Muscle layer of duodenum (tissue), 2 donors: ENCODE results near the gene CTCF.

Experiments
- H3K27ac ChIP-seq: one replicate; pipeline ENCODE4 v1.7.0; 2013; ENCODE audit warnings: mild to moderate bottlenecking, low read length
- H3K27me3 ChIP-seq: one replicate; pipeline ENCODE4 v1.7.0; 2013; ENCODE audit warnings: low read depth, mild to moderate bottlenecking, control low read depth, low read length
- H3K36me3 ChIP-seq, 2 donors: one replicate each; pipeline ENCODE4 v1.7.0; 2013; ENCODE audit warnings: low read length in 2 of 2, control low read depth in 1 of 2, mild to moderate bottlenecking in 1 of 2; ENCODE audit not compliant: insufficient read depth in 2 of 2, control insufficient read depth in 1 of 2
- H3K4me1 ChIP-seq, 2 donors: one replicate each; pipeline ENCODE4 v1.7.0; 2013; ENCODE audit warnings: low read length in 2 of 2, mild to moderate bottlenecking in 2 of 2, control low read depth in 1 of 2, moderate library complexity in 1 of 2; ENCODE audit not compliant: insufficient read depth in 2 of 2, control insufficient read depth in 1 of 2
- H3K4me3 ChIP-seq, 2 donors: one replicate each; pipeline ENCODE4 v1.7.0; 2013; ENCODE audit warnings: low read length in 2 of 2, low read depth in 1 of 2, mild to moderate bottlenecking in 1 of 2
- H3K9me3 ChIP-seq, 2 donors: one replicate each; pipeline ENCODE4 v1.7.0; 2013; ENCODE audit warnings: low read length in 2 of 2, control low read depth in 1 of 2, mild to moderate bottlenecking in 1 of 2; ENCODE audit not compliant: control insufficient read depth in 1 of 2
- donor health status: healthy.

CTCF gene

GRCh38 chr16:67551972-67552371 is 10.4 kb upstream of the CTCF start:
- Histone ChIP-seq H3K27me3 (no peaks in the 10 kb centered on the region), H3K36me3 (peaks cover 0 to 10% of the 10 kb centered on the region in 2 donors), H3K9me3 (no peaks in the 10 kb centered on the region), H3K4me1 (peaks cover 11 to 17% of the 10 kb centered on the region in 2 donors), H3K27ac (no peak overlapping the region), H3K4me3 (no peak overlapping the region)

- Histone ChIP-seq H3K4me1 (peaks cover 7 to 12% of the 10 kb centered on the region in 2 donors), H3K27ac (no peak overlapping the region), H3K9me3 (no peaks in the 10 kb centered on the region), H3K27me3 (no peaks in the 10 kb centered on the region), H3K4me3 (no peak overlapping the region), H3K36me3 (peaks cover 0 to 10% of the 10 kb centered on the region in 2 donors)
Observed at GRCh38 chr16:67552476-67552875, 9.8 kb upstream of the CTCF start.

GRCh38 chr16:67555795-67556212 is 6.5 kb upstream of the CTCF start:
- H3K27me3 ChIP-seq: no peaks in the 10 kb centered on the region
- H3K4me3 ChIP-seq: no peak overlapping the region
- H3K4me1 ChIP-seq: peaks cover 5 to 7% of the 10 kb centered on the region in 2 donors
- H3K36me3 ChIP-seq: no peaks in the 10 kb centered on the region
- H3K9me3 ChIP-seq: no peaks in the 10 kb centered on the region
- H3K27ac ChIP-seq: no peak overlapping the region

GRCh38 chr16:67558859-67559258 is 3.5 kb upstream of the CTCF start:
- Histone ChIP-seq H3K27ac (no peak overlapping the region), H3K4me1 (peaks cover 7 to 8% of the 10 kb centered on the region in 2 donors), H3K36me3 (no peaks in the 10 kb centered on the region), H3K27me3 (no peaks in the 10 kb centered on the region), H3K4me3 (no peak overlapping the region), H3K9me3 (no peaks in the 10 kb centered on the region)

- Histone ChIP-seq H3K4me3 (no peak overlapping the region), H3K9me3 (no peaks in the 10 kb centered on the region), H3K27me3 (no peaks in the 10 kb centered on the region), H3K4me1 (peaks cover 13 to 18% of the 10 kb centered on the region in 2 donors), H3K36me3 (no peaks in the 10 kb centered on the region), H3K27ac (peak overlapping the region; percentile 87)
Observed at GRCh38 chr16:67560827-67561342, 1.4 kb upstream of the CTCF start.

- no peaks in the 10 kb centered on the region for H3K27me3 ChIP-seq
- H3K4me3 ChIP-seq: peak overlapping the region; percentile 71 to 88
- H3K27ac ChIP-seq: peak overlapping the region; percentile 87
- H3K9me3 ChIP-seq: no peaks in the 10 kb centered on the region
- peaks cover 13 to 18% of the 10 kb centered on the region in 2 donors for H3K4me1 ChIP-seq
- H3K36me3 ChIP-seq: no peaks in the 10 kb centered on the region
Observed at GRCh38 chr16:67561501-67561823, 864 bp upstream of the CTCF start.

GRCh38 chr16:67561824-67562525 is 351 bp upstream of the CTCF start:
- peaks cover 13 to 18% of the 10 kb centered on the region in 2 donors for H3K4me1 ChIP-seq
- H3K27ac ChIP-seq: peak overlapping the region; percentile 87

GRCh38 chr16:67562918-67563707 is 787 bp downstream of the CTCF start:
- Histone ChIP-seq H3K4me3 (peak overlapping the region; percentile 85 to 95), H3K4me1 (peaks cover 13 to 18% of the 10 kb centered on the region in 2 donors), H3K27ac (peak overlapping the region; percentile 67), H3K36me3 (no peaks in the 10 kb centered on the region), H3K9me3 (no peaks in the 10 kb centered on the region), H3K27me3 (no peaks in the 10 kb centered on the region)

More at GRCh38 chr16:67561824-67562525, 351 bp upstream of the CTCF start:
- Histone ChIP-seq H3K27me3 (no peaks in the 10 kb centered on the region), H3K36me3 (no peaks in the 10 kb centered on the region), H3K9me3 (no peaks in the 10 kb centered on the region), H3K4me3 (peak overlapping the region; percentile 71 to 88)

GRCh38 chr16:67563708-67564468 is 1.6 kb downstream of the CTCF start:
- no peaks in the 10 kb centered on the region for H3K9me3 ChIP-seq
- H3K27me3 ChIP-seq: no peaks in the 10 kb centered on the region
- peak overlapping the region; percentile 67 for H3K27ac ChIP-seq
- peaks cover 13 to 18% of the 10 kb centered on the region in 2 donors for H3K4me1 ChIP-seq
- H3K36me3 ChIP-seq: no peaks in the 10 kb centered on the region
- peak overlapping the region; percentile 85 to 95 for H3K4me3 ChIP-seq

GRCh38 chr16:67565470-67566100 is 3.3 kb downstream of the CTCF start:
- H3K4me1 ChIP-seq: peaks cover 13 to 18% of the 10 kb centered on the region in 2 donors
- no peaks in the 10 kb centered on the region for H3K27me3 ChIP-seq
- no peak overlapping the region for H3K27ac ChIP-seq
- H3K4me3 ChIP-seq: no peak overlapping the region
- H3K36me3 ChIP-seq: no peaks in the 10 kb centered on the region
- H3K9me3 ChIP-seq: no peaks in the 10 kb centered on the region
